NAMALWA (cell line): ENCODE measurements around the gene PRICKLE2.
"Not testable (repeated sequence)": the region's sequence is repeated elsewhere in the genome, so short reads cannot be mapped to it uniquely, and the experiment has no call there.

Source experiments
- DNase-seq: peaks from one replicate; pipeline ENCODE4 v3.0.0-alpha.2; 2015; ENCODE audit warnings: low spot score

Gene PRICKLE2

GRCh38 chr3:64098670-64099069 is 126.6 kb downstream of the PRICKLE2 start:
- DNase-seq: no peak

GRCh38 chr3:64097920-64098319 is 127.3 kb downstream of the PRICKLE2 start:
- DNase-seq: no peak

DNA sequence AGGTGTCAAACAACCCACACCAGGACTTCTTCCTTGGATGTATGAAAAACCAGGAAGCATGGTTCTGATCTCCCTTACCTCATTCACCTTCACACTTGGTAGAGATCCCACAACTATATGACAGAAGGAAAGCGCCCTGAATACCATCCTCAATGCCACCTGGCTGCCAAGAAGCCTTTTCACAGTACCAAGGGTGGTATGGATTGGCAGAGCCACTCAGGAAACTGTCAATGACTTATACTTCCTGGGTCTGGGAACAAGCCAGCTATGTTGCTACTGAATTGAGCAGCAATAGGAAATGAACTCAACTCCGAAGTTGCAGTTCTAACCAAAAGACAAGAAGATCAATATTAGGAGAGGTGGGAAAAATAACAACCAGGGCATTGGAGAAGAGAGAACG is 129.5 kb downstream of the PRICKLE2 start:
- DNase-seq: no peak

DNA sequence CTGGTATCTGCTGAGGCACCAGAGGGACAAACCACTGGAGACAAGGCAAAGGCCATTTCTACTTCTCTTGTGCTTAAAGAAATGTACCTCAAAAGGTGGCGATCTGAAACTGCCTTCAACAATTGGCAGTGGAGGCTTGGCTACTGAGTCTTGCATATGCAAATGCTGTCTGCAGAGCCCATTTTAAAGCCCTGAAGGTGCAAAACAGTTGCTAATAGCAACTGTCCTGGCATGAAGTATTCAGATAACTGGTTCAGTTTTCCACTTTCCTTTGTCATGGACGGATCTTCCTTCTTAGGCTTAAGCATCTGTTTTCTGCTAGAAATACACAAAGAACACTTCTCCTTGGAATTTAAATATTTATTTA is 130.6 kb downstream of the PRICKLE2 start:
- no peak for DNase-seq

GRCh38 chr3:64093825-64094712 is 131.2 kb downstream of the PRICKLE2 start:
- DNase-seq: no peak

DNA sequence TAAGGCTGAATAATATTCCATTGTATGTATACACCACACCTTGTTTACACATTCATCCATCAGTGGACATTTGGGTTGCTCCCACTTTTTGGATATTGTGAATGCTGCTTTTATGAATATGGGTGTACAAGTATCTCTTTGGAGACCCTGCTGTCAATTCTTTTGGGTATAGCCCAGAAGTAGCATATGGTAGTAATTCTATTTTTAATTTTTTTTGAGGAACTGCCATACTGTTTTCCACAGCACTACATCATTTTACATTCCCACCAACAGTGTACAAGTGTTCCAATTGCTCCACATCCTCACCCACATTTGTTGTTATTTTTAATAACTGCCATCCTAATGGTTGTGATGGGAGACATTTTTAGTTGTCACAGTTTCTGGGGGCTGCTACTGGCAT is 132.1 kb downstream of the PRICKLE2 start:
- no peak for DNase-seq

DNA sequence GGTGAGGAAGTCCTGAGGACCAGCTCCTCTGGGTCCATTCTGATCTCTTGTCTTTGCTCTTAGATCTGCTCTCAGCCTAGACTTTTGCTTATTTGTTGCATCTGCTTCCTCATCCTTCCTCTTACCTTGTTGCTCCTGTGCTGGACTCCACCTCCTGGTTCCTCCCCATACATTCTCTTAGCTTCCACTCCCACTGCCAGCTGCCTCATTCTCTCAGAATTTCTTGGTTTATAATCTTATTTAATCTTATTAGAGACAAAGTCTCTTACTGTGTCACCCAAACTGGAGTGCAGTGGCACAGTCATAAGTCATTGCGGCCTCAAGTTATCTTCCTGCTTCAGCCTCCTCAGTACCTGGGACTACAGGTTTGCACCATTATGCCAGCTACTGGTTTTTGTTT is 133.8 kb downstream of the PRICKLE2 start:
- no peak for DNase-seq

GRCh38 chr3:64089386-64089785 is 135.9 kb downstream of the PRICKLE2 start:
- not testable (repeated sequence) for DNase-seq

DNA sequence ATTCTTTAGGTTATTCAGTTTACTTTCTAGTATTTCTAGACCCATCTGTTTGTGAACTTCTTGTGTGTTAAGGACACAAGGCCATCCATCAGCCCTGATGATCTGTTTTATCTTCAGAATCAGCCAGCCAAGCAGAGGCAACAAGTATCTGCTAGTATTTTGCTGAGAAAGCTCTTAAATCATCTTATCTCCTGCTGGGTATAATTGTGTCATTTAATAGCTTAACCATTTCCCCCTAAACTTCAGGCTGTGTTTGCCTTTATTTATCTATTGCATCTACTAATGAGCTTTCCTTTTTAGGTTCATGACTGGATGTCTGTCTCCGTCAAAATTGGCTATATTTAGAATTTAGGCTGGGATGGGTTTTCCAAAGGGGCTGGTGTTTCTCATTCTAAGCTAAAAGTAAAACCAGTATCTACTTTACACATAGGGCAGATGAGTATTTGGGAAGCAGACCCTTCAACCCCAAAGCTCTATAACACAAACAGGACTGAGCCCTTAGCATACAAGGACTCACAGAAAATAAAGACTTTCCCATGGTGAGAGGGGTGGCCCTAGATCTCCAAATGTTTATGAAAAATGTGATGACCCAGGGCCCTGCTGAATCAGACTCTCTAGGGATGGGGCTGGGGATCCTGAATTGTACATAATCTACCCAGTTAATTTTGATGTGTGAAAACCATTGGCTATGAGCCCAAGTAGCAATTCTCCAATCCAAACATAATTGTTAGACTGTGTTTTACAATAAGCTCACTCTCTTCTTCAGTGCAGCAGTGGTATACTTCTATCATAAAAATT is 136.7 kb downstream of the PRICKLE2 start:
- DNase-seq: no peak

GRCh38 chr3:64086479-64087252 is 138.6 kb downstream of the PRICKLE2 start:
- DNase-seq: no peak

GRCh38 chr3:64084640-64085039 is 140.6 kb downstream of the PRICKLE2 start:
- no peak for DNase-seq

DNA sequence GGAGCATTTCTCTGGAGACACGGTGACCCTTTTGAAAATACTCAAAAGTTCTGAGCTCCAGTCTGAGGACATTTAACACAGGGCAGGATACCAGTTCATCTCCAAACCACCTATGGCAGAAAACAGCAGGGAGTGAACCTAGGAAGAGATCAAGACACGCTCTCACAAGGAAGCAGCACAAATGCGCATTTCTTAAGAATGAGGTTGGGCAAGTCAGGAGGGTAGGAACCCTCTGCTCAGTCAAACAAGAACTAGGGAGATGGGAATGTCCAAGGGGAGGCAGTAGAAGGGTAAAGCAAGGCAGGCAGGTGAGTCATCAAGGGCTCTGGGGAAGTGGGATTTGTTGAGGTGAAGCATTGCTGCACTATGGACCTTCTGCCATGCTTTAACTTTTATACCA is 141.7 kb downstream of the PRICKLE2 start:
- DNase-seq: no peak

- no peak for DNase-seq
Observed at GRCh38 chr3:64082961-64083541, 142.2 kb downstream of the PRICKLE2 start.

- no peak for DNase-seq
Observed at GRCh38 chr3:64082411-64082810, 142.9 kb downstream of the PRICKLE2 start.

- no peak for DNase-seq
Observed at GRCh38 chr3:64081235-64081630, 144.0 kb downstream of the PRICKLE2 start.

DNA sequence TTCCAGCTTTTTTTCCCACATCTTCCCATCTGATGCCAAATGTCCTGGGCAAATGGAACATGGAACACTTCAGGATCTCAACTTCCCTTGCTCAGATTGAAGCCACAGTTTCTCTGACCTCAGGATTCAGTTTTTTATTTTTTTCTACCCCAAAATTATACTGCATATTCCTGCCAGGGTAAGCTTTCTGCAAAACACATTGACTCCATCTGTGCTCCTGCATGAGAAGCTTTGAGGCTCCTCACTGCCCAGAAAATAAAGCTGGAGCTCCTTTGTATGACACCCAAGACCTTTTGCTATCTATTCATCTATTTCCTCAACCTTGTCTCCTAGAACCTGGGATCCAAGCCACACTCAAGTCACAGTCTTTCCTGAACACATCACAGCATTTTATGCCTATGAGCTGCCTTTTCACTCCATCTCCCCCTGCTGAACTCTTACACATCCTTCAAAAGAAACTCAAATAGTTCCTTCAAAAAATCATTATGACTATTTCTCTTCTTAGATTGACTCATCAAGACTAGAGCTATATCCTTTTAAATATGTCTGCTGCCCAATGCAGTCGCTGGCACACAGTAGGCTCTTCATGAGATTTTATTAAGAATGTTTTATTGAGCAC is 144.5 kb downstream of the PRICKLE2 start:
- no peak for DNase-seq

- no peak for DNase-seq
Observed at GRCh38 chr3:64079369-64080150, 145.7 kb downstream of the PRICKLE2 start.

DNA sequence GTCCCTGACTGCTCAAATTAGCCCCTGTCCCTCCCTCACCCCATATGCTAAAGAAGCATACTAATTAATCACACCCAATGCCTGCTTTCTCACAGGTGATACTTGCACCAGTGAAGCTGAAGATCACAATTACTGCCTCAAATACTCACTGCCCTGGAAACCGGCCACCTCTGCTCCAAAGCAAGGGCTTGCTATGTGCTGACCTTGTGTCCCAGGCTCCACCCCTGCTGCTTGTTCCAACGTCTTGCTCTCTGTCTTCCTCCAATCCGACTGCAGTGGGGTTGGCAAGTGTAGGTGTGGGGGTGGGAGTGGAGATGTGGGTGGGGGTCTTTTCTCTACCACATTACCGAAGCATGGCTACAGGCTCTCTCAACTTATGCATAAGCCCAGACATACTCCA is 146.3 kb downstream of the PRICKLE2 start:
- DNase-seq: no peak

DNA sequence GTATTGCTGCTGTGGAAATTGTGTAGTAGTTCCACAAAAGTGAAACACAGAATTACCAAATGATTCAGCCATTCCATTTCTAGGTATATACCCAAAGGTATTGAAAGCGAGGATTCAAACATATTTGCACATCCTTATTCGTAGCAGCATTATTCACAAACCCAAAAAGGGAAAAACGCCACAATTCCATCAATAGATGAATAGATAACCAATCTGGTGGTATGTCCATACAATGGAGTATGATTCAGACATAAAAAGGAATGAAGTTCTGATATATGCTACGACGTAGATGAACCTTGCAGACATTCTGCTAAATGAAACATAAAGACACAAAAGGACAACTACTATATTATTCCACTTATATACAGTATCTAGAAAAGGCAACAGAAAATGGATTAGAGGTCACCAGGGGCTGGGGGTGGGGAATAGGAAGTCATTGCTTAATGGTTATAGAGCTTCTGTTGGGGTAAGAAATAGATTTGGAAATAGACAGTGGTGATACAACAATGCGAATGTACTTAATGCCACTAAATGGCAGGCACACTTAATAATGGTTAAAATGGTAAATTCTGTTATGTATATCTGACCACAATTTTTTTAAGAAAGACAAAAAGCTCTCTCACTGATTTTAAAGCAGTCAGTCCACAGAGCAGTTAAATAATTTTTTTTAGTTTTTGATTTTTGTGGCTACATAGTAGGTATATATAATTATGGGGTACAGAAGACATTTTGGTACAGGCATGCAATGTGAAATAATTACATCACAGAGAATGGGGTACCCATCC is 150.2 kb downstream of the PRICKLE2 start:
- DNase-seq: no peak

GRCh38 chr3:64074060-64074459 is 151.2 kb downstream of the PRICKLE2 start:
- no peak for DNase-seq
